GM18499 (cell line): Measurements from ENCODE around the gene PNMA8A.

Experiments
- ATAC-seq: cut with Tn5 transposase; IDR thresholded peaks from one replicate; pipeline ENCODE4 v1.9.1; 2021; ENCODE audit warnings: moderate number of reproducible peaks; ENCODE audit not compliant: insufficient read depth, unreplicated experiment

The PNMA8A gene

DNA sequence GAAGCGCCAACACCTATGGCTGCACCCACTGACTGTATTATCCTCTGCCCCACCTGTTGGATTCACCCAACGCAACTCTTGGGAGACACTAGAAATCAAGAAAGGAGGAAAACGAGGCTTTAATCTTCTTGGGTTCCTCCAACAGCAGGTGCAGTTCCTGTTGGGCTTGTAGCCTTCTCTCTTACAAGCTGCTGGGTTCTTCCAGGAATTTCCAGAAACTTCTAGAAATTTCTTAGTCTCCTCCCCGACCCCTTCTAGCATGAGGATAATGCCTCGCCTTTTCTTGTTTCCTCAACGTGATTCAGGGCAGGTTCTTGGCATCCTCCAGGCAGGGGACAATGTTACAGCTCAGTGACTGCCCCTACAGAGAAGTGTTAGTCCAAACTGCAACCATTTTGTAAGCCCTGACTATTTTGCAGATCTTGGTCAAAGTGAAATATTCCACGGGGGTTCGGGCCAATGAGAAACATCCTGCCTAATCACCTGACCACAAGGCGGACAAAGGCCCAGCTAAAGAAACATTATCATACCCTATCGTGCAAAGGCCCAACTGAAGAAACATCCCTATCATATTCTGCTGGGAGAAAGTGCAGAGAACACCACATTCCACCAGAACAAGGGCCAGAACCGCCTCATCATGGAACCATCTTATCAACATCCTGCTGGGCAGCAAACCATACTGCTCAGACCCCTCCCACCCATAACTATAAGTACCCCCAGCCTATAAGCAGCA, 614 bp upstream of the PNMA8A start:
- ATAC-seq, result no peak

DNA sequence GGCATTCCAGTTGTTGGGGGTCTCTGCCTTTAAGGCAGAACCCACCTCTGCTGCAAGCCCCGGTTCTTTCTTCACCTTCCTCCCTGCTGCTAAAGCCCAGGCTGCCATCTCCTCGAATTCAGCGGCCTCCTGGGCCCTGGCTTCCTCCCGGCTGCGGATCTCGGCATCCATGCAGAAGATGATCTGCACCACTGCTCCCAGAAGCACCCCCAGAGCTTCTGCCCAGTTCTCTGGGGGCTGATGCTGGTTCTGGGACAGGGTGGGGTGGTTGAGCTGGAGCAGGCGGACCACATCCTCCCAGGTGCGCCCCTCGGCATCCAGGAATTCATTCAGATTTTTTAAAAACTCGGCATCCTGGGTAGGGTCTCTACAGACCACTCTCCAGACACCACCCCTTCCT, 987 bp downstream of the PNMA8A start:
- ATAC-seq, result no peak

DNA sequence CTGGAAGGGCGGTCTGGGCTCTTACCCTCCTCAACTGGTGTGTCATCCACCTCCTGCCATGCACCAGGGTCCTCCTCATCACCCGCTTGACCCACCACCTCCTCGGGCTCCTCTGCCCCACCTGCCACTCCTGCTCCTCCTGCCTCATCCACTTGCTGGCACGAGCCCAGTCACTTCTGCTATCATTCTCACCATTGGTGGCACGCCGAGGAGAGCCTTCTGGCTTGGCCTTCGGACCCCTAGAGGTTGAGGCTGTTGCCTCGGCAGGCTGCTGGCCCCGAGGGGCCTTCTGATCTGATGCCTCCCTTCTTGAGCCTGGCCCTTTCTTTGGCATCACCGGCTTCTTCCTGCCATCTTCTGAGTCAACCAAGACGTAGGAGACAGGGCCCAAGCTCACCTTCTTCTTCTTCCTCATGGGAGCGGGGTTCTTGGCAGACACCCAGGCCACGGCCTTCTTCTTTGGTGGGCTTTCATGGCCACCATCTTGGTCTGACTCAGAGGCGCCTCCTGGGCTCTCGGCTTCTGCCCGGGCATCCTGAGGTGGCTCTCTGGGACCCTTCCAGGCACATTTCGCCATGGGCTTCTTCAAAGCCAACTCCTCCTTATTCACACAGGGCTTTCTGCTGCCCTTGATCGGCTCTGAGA, 1.7 kb downstream of the PNMA8A start:
- no peak for ATAC-seq

DNA sequence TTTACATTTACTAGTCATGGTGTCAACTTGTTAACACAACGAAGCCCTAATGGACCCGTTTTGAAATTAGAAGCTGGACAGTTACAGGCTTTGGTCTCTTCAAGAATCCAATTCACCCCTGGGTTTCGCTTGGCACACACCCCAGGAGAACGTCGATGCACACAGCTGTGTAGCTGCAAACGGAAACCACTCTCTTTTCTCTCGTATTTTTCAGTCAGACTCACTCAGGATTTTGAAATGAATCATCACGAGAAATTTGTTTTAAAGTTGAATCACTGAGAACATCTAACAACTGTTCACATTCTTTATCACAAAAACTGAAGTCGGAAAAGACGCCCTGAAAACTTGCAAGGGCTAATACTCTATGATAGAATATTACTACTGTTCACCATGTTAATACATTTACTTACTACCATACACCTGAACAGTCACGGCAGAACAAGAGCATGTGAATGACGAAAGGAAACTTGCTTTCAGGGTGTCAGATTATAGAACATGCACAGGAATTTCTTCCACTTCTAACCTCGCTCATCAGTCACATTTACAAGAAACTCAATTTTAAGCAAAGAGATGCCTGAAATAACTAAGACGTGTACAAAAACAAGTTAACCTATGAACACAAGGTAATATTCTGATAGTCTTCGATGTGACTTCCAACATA, 4.7 kb downstream of the PNMA8A start:
- ATAC-seq, result no peak

DNA sequence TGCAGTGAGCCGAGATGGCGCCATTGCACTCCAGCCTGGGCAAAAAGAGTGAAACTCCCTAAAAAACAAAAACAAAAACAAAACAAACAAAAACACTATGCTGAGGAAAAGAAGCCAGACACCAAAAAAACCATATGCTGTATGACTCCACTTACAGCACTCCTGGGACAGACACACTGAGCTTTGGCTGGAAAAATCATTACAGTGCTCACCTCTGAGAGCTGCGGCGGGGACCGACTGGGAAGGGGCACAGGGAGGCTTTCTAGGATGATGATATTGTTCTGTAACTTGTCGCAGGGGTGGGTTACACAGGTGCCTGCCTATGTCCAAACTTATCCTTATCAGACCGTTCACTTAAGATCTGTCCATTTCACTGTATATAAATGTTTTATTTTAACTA, 7.8 kb downstream of the PNMA8A start:
- no peak for ATAC-seq

DNA sequence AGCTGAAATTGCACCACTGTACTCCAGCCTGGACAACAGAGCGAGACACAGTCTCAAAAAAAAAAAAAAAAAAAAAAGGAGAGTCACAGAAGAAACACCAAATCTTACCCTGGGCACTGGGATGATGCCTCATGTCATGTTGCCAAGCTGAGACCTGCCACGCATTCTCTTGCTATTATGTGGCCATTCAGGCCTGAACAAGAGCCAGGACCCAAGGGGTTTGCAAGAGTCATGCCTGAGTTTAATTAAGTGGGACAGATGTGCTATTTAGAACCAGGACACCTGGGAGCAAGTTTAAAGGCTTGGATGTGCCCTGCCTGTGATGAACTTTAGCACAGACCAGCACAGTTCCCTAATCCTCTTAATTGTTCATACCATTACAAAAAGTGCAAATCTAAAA, 9.8 kb downstream of the PNMA8A start:
- no peak for ATAC-seq

DNA sequence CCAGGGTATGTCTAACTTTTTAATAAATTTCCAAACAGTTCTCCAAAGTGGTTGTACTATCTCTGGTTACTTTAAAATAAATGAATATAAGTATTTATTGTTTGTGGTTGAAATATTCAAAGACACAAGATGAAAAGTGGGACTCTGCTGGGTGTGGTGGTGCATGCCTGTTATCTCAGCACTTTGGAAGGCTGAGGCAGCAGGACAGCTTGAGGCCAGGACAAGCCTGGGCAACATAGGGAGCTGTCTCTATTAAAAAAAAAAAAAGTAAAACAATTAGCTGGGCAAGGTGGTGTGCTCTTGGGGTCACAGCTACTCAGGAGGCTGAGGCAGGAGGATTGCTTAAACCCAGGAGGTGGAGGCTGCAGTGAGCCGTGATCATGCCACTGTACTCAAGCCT, 10.4 kb downstream of the PNMA8A start:
- ATAC-seq, result no peak

DNA sequence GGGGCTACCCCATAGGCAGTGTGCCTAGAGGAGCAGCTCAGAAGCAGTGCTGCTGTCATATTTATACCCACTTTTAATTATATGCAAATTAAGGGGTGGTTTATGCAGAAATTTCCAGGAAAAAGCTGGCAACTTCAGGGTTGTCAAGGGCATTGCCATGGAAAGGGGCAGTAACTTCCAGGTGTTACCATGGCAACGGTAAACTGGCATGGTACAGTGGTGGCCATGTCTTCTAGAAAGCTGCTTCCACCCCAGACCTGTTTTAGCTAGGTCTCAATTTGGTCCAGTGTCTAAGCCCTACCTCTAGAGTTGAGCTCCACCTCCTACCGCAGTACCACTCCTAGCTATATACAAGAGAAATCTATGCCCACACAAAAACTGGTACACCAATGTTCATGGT, 11.3 kb downstream of the PNMA8A start:
- no peak for ATAC-seq

DNA sequence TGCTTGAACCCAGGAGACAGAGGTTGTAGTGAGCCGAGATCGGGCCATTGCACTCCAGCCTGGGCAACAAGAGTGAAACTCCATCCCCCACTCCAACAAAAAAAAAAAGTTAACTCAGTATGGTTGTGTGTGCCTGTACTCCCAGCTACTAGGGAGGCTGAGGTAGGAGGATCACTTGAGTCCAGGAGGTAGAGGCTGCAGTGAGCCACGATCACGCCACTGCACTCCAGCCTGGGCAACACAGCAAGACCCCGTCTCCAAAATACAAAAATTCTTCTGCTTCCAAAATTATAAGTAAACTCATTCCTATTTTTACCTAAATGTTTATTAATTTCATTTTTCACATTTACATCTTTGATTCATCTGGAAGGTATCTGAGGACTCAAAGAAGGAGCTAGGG, 14.4 kb downstream of the PNMA8A start:
- no peak for ATAC-seq

DNA sequence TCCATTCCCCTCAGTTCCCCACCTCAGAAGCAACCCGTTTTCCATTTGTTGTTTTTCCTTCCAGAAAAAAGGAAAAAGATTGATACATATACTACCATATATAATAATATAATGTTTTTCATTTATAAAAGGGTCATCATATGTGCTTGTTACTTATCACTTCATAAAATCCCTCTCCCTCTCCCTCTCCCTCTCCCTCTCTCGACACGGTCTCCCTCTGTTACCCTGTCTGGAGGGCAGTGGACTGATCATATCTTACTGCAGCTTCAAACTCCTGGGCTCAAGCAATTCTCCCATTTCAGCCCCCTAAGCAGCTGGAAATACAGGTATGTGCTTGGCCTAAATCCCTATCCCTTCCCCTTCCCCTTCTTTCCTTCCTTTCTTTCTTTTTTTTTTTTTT, 17.1 kb downstream of the PNMA8A start:
- no peak for ATAC-seq

DNA sequence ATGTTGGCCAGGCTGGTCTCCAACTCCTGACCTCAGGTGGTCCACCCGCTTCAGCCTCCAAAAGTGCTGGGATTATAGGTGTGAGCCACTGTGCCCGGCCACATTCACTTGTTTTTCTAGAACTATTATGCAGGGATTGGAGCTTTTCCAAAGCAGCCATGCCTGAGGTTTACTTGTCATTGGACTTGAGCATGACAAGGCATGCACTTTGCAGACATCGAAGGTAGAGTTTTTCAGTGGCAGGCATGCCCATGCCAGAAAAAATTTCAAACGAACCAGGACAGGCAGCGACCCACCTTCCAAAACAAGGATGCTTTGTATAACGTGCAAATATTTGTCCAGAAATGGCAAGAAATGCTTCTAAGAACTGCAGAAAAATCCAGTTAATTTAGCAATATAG, 17.7 kb downstream of the PNMA8A start:
- no peak for ATAC-seq

DNA sequence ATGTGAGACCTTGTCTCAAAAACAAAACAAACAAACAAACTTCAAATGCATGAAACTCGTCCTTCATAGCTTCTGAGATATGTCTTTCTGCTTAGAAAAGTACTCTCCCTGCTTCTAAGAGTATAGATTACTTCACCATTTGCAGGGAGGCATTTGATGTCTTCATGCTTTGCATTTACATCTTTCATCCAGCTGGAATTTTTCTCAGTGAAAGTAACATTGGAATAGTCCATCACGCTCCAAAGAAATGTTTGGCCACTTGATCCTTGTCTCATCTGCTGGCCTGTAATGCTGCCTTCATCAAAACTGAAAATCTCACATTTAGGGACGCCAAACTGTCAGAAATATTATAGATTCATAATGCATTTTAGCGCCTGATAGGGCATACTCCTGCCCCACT, 19.2 kb downstream of the PNMA8A start:
- ATAC-seq, result no peak

DNA sequence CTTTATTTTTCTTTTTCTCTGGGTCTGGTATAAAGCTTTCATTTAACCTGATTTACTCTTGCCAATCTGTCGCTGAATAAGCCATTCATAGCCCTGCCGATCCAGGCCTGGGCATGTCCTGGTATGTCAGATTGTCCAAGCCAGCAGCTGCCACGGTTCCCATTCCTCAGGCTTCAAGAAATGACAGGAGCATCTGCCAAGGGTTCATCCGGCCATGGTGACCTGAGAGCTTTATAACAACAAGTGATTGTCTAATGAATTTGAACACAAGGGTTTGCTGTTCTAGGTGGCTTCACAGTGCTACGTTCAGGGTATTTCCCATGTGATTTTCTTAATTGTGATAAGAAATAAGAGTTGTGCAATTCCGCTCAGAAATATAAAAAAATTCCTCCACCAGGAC, 20.0 kb downstream of the PNMA8A start:
- no peak for ATAC-seq

DNA sequence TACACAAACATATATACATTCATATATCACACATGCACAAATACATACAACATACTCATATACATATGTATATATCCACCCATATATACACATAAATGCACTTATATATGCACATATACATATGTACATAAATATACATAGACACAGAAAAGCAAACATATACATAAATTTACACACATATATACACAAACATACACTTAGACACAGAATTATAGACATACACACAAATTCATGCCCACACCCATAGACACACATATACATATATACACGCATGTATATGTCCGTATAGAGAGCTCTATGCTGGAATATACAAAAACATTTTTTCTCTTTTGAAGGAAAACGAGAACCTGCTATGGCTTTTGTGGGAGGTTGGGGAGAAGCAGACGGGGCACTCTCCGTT, 20.6 kb downstream of the PNMA8A start:
- ATAC-seq, result no peak

DNA sequence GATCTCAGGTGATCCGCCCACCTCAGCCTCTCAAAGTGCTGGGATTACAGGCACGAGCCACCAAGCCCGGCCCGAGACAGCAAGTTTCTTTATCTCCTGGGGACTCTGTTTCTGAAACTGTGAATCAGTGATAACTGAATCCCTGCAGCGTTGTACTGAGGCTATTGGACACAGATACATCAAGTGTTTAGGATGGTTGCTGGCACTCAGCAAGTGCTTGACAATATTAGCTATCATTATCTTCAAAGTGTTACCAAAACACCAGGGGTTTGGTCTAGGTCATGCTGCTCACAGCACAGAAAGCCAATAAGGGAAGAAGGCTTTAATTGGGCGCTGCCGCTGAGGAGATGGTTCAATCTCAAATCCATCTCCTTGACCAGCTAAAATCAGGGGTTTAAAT, 22.1 kb downstream of the PNMA8A start:
- no peak for ATAC-seq

DNA sequence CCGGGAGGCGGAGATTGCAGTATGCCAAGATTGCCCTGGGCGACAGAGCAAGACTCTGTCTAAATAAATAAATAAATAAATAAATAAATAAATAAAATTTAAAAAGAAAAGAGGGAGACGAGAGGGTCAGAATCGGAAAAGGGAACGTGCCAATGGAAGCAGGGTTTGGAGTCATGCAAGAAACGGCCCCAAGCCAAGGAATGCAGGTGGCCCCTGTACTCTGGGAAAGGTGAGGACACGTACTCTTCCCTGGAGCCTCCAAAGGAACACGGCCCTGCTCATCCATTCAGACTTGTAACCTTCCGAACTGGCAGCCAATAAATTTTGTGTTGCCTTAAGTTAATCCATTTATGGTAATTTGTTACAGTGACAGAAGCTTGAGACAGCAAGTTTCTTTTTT, 22.8 kb downstream of the PNMA8A start:
- ATAC-seq, result no peak

DNA sequence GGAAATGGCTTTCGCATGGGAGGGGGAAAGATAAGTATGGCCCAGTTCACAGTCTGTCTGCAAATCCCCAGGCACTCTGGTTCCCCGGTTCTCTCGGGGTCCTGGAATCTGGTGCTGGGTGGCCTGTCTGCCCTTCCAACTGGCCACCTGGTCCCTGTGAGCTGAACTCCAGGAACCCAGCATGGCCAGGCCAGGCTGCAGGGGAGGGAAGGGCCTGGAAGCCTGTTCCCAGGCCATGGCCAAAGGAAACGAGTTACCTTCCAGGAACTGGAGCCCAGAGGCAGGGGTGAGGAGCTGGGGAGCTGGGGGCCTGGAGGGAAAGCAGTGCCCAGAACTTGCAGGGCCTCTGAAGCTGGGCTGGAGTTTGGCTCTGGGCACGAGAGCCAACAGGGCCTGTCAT, 23.5 kb downstream of the PNMA8A start:
- ATAC-seq, result no peak

DNA sequence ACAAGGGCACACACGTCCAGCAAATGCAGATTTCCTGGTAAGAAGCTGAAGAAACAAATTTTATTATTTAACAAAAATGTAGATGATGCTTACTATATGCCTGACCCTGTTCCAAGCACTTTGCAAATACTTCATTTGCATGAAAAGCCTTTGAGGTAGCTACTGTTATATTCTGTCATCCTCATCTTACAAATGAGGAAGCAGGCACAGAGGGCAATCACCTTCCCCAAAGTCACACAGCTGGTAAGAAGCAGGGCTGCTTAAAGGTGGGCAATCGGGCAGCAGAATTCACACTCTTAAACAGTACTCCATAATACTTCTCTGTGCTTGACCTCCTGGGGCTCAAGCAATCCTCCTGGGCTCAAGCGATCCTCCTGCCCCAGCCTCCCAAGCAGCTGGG, 24.4 kb downstream of the PNMA8A start:
- no peak for ATAC-seq

DNA sequence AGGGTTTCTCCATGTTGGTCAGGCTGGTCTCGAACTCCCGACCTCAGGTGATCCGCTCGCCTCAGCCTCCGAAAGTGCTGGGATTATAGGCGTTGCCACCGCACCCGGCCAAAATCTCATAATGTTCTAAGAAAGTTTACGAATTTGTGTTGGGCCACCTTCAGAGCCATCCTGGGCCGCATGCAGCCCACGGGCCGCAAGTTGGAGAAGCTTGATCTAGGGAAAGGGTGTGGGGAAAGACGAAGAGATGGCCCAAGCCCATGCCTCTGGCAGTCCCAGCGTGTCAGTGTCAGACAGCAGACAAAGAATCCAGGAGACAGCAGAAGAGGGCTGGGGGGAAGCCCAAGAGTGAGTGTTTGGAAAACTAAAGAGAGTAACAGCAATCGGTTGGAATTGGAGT, 25.3 kb downstream of the PNMA8A start:
- ATAC-seq, result no peak

DNA sequence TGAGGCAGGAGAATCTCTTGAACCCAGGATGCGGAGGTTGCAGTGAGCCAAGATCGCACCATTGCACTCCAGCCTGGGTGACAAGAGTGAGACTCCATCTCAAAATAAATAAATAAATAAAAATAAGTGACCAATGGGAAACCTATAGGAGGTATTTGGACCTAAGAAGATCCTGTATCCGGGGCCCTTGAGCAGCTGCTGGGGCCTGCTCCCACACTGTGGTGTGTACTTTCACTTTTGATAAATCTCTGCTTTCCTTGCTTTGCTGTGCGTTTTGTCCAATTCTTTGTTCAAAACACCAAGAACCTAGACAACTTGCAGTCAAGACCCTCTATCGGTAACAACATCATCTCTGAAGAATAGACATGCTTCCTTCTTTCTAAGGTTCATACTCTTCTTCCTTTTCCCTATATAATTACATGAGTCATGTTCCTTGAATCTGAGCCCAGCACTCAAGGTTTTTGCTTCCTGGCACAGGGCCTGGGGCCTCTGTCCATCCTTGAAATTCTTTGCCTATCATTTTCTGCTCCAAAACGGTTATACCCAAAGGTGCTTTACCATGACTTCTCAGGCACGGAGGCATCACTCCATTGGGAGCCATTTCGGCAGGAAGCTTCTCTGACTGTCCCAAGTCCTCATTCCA, 28.4 kb downstream of the PNMA8A start:
- ATAC-seq, result no peak

DNA sequence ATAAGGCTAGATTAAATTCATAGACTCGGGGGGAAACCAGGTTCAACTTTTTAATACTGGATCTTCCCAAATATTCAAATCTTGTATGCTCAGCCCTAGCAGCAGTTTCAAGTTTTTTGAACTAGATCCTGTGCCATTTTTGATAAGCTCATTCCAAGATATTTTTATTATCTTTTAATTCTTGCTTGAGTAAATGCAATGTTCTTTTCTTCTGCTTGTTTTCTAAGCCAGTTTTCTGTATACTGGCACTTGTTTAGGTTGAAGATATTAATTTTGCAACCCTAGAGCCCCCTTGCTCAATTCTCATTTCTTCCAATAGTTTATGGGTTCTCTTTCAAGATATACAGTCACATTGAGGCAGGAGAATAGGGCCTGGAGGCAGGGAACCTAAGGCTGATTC, 29.5 kb downstream of the PNMA8A start:
- ATAC-seq, result no peak
